Neural cell (in vitro differentiated cells): ENCODE data around the gene MYBPC1.

Experiments
- CTCF ChIP-seq: fragments of 450-650 bp; IDR thresholded peaks from 2 replicates; pipeline ENCODE4 v1.5.1; 2014; ENCODE audit warnings: antibody characterized with exemption, mild to moderate bottlenecking, moderate library complexity; ENCODE audit not compliant: poor library complexity, severe bottlenecking
- EP300 ChIP-seq: fragments of 450-650 bp; conservative IDR thresholded peaks from 2 replicates; pipeline ENCODE4 v1.6.1; 2014; ENCODE audit warnings: antibody characterized with exemption, mild to moderate bottlenecking, moderate library complexity; ENCODE audit not compliant: poor library complexity, severe bottlenecking
- EZH2 ChIP-seq: fragments of 200-600, 300-800 bp; shearing (Covaris generic), sonication (generic); IDR thresholded peaks from 2 replicates; pipeline ENCODE4 v1.6.1; 2014; ENCODE audit warnings: antibody characterized with exemption, low read length, borderline replicate concordance, mild to moderate bottlenecking; ENCODE audit not compliant: insufficient read depth, poor library complexity, severe bottlenecking
- MXI1 ChIP-seq: fragments of 450-650 bp; conservative IDR thresholded peaks from 2 replicates; pipeline ENCODE4 v1.6.1; 2014; ENCODE audit warnings: antibody characterized with exemption, mild to moderate bottlenecking; ENCODE audit not compliant: poor library complexity, severe bottlenecking
- POLR2AphosphoS5 ChIP-seq: IDR thresholded peaks from 2 replicates; pipeline ENCODE4 v1.6.1; 2012
- REST ChIP-seq: IDR thresholded peaks from 2 replicates; pipeline ENCODE4 v1.6.1; 2012; ENCODE audit warnings: borderline replicate concordance
- TAF1 ChIP-seq: IDR thresholded peaks from 2 replicates; pipeline ENCODE4 v1.6.1; 2012; ENCODE audit warnings: low read depth

DNA sequence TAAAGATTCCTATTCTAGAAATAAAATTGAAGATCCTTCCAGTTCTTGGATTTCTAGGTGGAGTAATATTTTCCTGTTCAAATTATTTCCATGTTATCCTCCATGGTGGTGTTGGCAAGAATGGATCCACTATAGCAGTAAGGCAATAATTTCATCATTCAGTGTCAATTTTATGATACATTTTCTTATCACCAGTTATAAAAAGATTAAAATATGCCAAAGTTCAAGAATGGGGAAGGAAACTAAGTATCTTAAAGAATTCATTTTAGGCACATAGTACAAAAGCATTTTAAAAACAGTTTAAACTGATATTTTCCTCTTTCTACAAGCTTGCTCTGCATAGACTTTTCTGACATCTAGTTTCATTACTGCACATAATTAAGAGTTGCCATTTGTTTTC lies 125.3 kb downstream of the MYBPC1 start:
- TF ChIP-seq EZH2, result no peak
- no peak for TF ChIP-seq EP300
- TF ChIP-seq CTCF, result no peak
- no peak for TF ChIP-seq TAF1
- TF ChIP-seq POLR2AphosphoS5, result no peak
- TF ChIP-seq REST, result no peak
- no peak for TF ChIP-seq MXI1
